T-helper 9 cell (primary cell): ENCODE measurements around the gene CHEK1.

Experiments
- DNase-seq: peaks from one replicate; pipeline ENCODE4 v3.0.0-alpha.2; 2020

The CHEK1 gene

DNA sequence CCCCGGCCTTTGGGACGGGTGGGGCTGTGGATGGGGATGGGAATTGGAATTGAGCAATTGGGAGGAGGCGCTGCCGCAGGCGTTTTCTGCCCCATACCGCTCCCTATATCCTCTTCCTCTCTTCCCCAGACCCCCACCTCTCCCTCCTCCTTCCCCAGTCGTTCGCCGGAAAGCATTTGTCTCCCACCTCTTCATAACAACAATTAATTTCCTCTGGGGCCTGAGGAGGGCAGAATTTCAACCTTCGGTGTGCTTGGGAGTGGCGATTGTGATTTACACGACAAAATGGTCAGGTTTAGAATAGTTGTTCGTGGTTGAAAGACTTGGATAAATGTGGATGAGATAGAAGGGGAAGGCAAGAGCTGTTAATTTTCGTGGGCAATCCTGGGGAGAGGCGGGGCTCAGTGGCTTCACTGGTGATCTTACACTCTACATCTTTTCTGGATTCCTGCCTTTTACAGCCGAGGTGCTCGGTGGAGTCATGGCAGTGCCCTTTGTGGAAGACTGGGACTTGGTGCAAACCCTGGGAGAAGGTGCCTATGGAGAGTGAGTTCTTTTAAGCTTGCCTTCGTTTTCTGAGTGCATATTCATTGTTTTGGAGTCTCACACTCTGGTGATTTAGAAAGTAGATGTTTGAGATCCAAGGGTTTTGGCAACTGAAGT is 1.5 kb downstream of the CHEK1 start:
- no peak for DNase-seq

GRCh38 chr11:125627236-125627910 is 2.4 kb downstream of the CHEK1 start:
- DNase-seq: no peak

DNA sequence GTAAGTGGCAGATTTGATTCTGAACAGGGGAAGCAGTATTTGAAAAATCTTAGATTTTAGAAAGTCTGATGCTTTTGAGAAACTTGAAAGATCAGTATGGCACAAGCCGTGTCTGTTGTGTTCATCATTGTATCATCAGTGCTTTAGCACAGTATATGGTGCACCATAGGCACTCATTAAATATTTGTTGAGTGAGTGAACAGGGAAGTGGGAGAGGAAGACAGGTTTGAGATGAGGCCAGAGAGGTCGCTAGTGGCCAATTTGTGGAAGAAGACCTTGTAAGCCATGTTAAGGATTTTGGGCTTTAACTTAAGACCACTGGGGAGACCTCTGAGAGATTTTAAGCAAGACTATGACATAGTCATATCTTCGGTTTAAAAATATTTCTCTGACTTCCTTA is 12.9 kb downstream of the CHEK1 start:
- no peak for DNase-seq

DNA sequence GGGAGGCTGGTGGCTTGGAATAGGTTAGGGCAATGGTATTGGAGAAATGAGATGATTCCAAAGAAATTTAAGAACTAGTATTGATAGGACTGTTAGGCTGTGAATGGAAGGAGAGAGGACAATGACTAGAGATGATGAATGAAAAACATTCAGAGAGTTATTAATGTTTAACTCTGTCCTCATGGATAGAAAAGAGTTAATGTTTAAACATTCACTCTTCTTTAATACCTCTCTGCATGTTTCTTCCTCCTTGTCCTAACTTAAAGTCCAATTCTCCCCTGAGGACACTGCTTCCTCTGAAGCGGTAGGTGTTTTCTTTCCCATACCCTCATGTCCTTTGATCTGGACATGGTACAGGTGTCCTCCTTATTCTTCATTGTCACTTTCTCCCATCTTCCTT is 13.4 kb downstream of the CHEK1 start:
- no peak for DNase-seq

DNA sequence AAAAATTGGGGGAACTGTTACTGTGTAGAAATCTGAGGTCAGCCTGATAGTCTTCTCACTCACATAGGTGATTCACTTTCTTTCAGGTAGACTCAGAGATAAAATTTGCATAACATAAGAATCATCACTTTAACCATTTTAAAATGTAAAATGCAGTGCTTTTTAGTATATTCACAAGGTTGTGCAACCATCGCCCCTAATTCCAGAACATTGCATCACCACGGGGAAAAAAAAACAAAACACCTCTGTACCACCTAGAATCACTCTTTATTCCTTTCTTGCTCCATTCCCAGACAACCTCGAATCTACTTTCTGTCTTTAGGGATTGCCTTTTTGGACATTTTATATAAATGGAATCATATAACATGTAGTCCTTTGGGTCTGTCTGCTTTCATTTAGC is 20.9 kb downstream of the CHEK1 start:
- DNase-seq: no peak

- DNase-seq: no peak
These were observed 24.7 kb downstream of the CHEK1 start for GRCh38 chr11:125649465-125650166.

DNA sequence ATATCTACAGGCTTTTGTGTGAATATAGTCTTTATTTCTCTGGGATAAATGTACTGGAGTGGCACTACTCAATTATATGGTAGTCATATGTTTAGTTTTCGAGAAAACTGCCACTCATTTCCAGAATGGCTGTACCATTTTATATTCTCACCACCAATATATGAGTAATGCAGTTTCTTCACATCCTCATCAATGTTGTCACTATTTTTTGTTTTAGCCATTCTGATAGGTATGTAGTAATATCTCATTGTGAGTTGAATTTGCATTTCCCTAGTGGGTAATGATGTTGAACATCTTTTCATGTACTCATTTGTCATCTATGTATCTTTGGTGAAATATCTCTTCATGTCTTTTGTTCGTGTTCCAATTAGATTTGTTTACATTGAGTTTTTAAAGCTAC is 37.7 kb downstream of the CHEK1 start:
- DNase-seq: no peak

DNA sequence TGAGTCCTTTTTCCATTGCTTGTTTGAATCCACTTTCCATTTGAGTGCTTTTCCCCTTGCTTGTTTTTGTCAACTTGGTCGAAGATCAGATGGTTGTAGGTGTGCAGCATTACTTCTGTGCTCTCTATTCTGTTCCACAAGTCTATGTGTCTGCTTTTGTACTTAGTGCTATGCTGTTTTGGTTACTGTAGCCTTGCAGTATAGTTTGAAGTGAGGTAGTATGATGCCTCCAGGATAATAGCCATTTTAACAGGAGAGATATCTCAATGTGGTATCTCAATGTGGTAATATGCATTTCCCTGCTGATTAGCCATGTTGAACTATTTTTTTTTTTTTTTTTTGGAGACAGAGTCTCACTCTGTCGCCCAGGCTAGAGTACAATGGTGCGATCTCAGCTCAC is 38.9 kb downstream of the CHEK1 start:
- DNase-seq: no peak

DNA sequence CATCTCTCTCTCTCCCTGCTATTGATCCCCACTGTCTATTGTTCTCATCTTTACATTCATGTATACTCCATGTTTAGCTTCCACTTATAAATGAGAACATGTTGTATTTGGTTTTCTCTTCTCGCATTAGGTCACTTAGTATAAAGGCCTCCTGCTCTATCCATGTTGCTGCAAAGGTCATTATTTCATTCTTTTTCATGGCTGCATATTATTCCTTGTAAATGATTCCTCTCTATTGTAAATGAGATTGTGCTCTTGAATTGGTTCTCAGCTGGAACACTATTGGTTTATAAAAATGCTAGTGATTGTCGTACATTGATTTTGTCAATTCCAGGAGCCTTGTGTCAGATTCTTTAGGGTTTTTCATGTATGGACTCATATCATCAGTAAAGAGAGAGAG is 42.2 kb downstream of the CHEK1 start:
- DNase-seq: no peak

- no peak for DNase-seq
These were observed 45.2 kb downstream of the CHEK1 start for GRCh38 chr11:125670172-125670571.

DNA sequence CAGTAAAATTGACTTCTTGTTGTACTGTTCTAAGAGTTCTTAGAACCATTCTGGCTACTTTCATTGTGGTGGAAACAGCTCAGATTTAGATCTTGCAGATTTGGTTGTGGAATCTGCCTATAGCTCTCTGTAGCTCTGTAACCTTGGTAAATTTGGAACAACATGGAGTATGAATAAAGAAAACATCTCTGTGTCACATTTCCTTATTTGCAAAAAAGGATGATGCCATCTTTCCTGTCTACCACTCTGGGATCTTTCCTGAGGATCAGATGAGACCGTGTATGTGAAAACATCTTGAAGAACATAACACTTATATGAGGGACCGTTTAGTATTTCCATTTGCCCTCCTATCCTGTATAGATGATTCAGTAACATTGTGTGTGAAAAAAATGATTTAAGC is 46.6 kb downstream of the CHEK1 start:
- no peak for DNase-seq

DNA sequence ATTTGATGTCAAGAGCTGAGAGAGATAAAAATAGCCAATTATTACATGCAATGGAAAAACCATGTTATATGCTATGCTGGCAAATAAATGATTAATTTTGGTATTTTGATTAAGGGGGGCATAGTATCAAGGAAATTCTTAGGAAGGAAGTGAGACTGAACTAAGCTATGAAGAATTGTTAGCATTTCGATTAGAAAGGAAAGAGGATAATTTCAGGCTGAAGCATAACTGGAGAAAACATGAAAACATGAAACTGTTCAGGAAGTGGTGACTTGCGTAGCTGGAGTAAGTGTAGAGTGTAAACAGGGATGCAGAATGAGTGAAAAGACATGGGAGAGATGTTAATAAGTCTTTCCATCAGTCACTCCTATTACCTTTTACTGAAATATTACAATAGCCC is 49.2 kb downstream of the CHEK1 start:
- no peak for DNase-seq

DNA sequence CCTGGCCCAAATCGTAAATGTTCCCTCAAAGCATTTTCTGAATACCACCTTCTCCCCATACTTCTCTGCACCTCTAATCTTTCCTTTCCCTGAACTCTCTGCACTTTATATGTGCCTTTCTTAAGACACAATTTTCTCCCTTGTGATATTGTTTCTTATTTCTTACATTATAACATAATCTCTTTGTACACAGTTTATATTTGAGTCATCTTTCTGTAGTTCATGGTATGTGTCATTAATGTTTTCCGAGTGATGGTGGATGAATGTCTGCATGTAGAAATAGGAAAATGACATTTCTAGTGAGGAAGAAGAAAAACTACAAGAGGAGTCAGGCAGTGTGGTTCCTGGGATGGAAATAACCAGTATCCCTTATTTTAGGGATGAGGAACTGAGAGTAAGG is 50.2 kb downstream of the CHEK1 start:
- DNase-seq: no peak

DNA sequence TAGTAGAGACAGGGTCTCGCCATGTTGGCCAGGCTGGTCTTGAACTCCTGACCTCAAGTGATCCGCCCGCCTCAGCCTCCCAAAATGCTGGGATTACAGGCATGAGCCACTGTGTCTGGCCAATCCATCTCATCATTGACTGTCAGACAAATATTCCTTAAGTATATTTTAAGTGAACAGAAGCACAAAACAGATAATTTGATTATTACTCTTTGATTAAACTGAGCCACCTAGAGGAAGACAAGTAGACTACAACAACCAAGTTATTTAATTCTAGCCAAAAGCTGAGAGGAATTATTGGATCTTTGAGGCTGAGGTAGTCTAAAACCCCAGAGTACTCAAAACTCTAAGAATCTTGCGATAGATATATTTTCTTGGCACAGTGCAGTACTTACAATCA is 54.4 kb downstream of the CHEK1 start:
- DNase-seq: no peak

DNA sequence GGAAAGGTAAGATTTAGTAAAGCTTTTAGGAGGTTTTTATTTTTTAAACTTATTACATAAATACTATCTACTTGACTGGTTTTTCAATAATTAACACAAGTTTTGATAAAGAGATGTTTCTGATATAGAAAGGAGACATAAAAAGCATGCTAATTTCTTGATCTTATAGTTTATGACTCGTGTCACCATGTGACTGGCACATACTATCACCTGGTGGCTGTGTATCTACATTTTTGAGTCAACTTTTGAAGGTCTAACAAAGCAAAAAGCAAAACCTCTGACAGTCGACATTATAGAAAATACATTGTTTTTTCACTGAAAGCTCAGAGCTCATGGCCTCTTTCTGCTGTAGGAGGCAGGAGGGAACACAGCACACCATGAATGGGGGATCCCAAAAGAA is 54.9 kb downstream of the CHEK1 start:
- no peak for DNase-seq

DNA sequence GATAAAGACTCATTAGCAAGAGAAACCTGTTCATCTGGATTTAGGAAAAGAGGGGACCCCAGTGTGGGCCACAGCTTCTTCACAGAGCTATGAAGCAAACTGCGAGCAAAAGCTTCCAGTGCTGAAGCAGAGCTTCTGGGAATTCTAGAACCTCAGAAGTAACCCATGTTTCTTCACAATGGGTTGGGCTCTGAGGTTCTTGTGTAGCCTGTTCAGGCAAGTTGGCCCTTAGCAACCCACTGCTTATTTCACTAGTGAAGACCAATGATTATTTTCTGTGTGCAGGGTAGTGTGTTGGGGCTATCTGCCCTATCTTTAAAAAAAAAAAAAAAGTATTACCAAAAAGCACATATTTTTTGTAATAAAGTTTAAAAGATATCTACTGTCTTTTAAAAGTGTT is 55.8 kb downstream of the CHEK1 start, which contains the start of gene ACRV1:
TSS of gene ACRV1 (minus strand) at position 101 of the 400 bp plus-strand sequence. CDS start at position 34, 67 bp downstream.
- no peak for DNase-seq

- no peak for DNase-seq
These were observed 60.3 kb downstream of the CHEK1 start for GRCh38 chr11:125685228-125685627.

GRCh38 chr11:125688066-125688465 is 63.1 kb downstream of the CHEK1 start:
- no peak for DNase-seq

DNA sequence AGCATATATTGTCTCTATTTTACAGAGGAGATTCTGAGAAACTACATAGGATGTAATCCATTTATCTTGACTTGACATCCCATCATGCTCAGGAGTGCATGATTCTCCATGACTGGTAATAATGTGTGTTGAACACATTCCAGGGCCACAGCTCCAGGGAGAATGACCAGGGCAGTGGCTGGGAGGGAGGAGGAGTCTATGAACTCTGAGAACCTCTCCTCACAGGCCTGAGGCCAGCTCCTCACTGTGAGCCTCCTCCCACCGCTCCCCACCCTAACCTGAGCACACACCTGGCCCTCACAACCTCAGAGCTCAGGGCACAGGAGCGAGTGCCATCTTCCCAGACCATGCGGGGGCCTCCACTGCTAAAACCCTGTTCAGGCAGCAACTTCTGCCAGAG is 63.7 kb downstream of the CHEK1 start:
- DNase-seq: no peak

DNA sequence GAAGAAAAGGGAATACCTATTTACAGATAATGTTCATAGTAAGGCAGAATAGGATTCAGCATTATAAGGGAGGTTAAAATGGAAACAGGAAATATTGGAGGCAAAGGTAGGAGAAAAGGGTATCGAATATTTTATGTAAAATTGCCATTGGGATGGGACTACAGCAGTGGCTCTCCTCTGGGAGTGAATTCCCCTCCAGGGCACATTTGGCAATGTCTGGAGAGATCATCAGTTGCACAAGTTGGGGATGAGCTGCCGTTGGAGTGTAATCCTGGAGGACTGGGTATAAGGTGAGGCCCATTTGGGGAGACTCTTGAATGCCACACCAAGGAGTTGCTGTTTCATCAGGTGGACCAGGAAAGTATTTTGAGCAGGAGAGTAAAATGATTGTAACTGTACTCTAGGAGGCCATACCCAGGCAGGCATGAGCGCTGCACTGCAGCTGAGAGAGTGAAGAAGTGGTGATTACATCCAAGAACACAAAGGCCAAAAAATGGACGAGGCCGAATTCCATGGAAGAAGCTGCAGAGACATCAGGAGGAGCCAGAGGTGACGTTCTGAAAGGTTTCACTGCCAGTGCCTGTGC is 64.4 kb downstream of the CHEK1 start:
- no peak for DNase-seq

GRCh38 chr11:125690006-125690405 is 65.0 kb downstream of the CHEK1 start:
- DNase-seq: no peak

GRCh38 chr11:125692887-125693286 is 67.9 kb downstream of the CHEK1 start:
- DNase-seq: no peak

- no peak for DNase-seq
These were observed 70.0 kb downstream of the CHEK1 start for GRCh38 chr11:125694951-125695350.
